Trophoblast cell (in vitro differentiated cells and primary cell): ENCODE results near the gene RAP2B. TPM values are rescaled to one million over a fixed set of nuclear protein-coding genes. Genes with fewer than 3 reads are reported as not detected.
A peak's percentile ranks its signal among the peaks of the same experiment; 100 is the strongest.
"Not testable (repeated sequence)": the region's sequence is repeated elsewhere in the genome, so short reads cannot be mapped to it uniquely, and the experiment has no call there.

ENCODE experiments used
- DNase-seq, 2 donors: peaks; one replicate each; pipeline ENCODE4 v3.0.0-alpha.2; 2016
- H2AFZ ChIP-seq: 2 replicates; pipeline ENCODE4 v1.6.1; 2013; ENCODE audit warnings: low read length, moderate library complexity, mild to moderate bottlenecking; ENCODE audit not compliant: insufficient read depth, poor library complexity
- H2AK5ac ChIP-seq: 2 replicates; pipeline ENCODE4 v1.6.1; 2013; ENCODE audit warnings: mild to moderate bottlenecking, low read length
- H2BK120ac ChIP-seq: 2 replicates; pipeline ENCODE4 v1.6.1; 2013; ENCODE audit warnings: low read length, mild to moderate bottlenecking, moderate library complexity; ENCODE audit not compliant: insufficient read depth, poor library complexity
- H2BK12ac ChIP-seq: 2 replicates; pipeline ENCODE4 v1.6.1; 2013; ENCODE audit warnings: mild to moderate bottlenecking, low read length, moderate library complexity
- H2BK5ac ChIP-seq: 2 replicates; pipeline ENCODE4 v1.6.1; 2013; ENCODE audit warnings: low read length, low read depth, moderate library complexity, mild to moderate bottlenecking; ENCODE audit not compliant: poor library complexity
- H3K14ac ChIP-seq: 2 replicates; pipeline ENCODE4 v1.6.1; 2013; ENCODE audit warnings: mild to moderate bottlenecking, low read length
- H3K18ac ChIP-seq: 2 replicates; pipeline ENCODE4 v1.6.1; 2013; ENCODE audit warnings: mild to moderate bottlenecking, low read length
- H3K23ac ChIP-seq: 2 replicates; pipeline ENCODE4 v1.6.1; 2013; ENCODE audit warnings: low read length
- H3K27ac ChIP-seq: 2 replicates; pipeline ENCODE4 v1.5.1; 2013; ENCODE audit warnings: low read depth, mild to moderate bottlenecking, inconsistent platforms, low read length, moderate library complexity
- H3K27me3 ChIP-seq: 2 replicates; pipeline ENCODE4 v1.6.1; 2013; ENCODE audit warnings: inconsistent platforms, mild to moderate bottlenecking, low read length, moderate library complexity; ENCODE audit not compliant: insufficient read depth
- H3K36me3 ChIP-seq, 2 experiments: 1 replicate in 1 of 2; 2 replicates in 1 of 2; pipeline ENCODE4 v1.6.1; 2013; ENCODE audit warnings: low read length in 2 of 2, mild to moderate bottlenecking in 2 of 2, moderate library complexity in 1 of 2; ENCODE audit not compliant: insufficient read depth in 2 of 2, control insufficient read depth in 1 of 2
- H3K4ac ChIP-seq: 2 replicates; pipeline ENCODE4 v1.6.1; 2013; ENCODE audit warnings: low read depth, mild to moderate bottlenecking, low read length, moderate library complexity
- H3K4me1 ChIP-seq, 2 experiments: 1 replicate in 1 of 2; 2 replicates in 1 of 2; pipeline ENCODE4 v1.6.1; 2013; ENCODE audit warnings: low read length in 2 of 2, mild to moderate bottlenecking in 2 of 2, moderate library complexity in 1 of 2; ENCODE audit not compliant: insufficient read depth in 2 of 2, control insufficient read depth in 1 of 2
- H3K4me2 ChIP-seq: 2 replicates; pipeline ENCODE4 v1.6.1; 2013; ENCODE audit warnings: inconsistent platforms, mild to moderate bottlenecking, low read length, moderate library complexity
- H3K4me3 ChIP-seq: 2 replicates; pipeline ENCODE4 v1.5.1; 2013; ENCODE audit warnings: mild to moderate bottlenecking, low read depth, low read length, inconsistent platforms
- H3K79me1 ChIP-seq: one replicate; pipeline ENCODE4 v1.6.1; 2013; ENCODE audit warnings: low read length
- H3K79me2 ChIP-seq: 2 replicates; pipeline ENCODE4 v1.6.1; 2013; ENCODE audit warnings: low read length, mild to moderate bottlenecking; ENCODE audit not compliant: control insufficient read depth, insufficient read depth, poor library complexity
- H3K9ac ChIP-seq: 2 replicates; pipeline ENCODE4 v1.6.1; 2013; ENCODE audit warnings: mild to moderate bottlenecking, low read length
- H3K9me3 ChIP-seq: 2 replicates; pipeline ENCODE4 v1.6.1; 2013; ENCODE audit warnings: low read depth, mild to moderate bottlenecking, control low read depth, inconsistent platforms, low read length; ENCODE audit not compliant: insufficient read depth
- H4K12ac ChIP-seq: 2 replicates; pipeline ENCODE4 v1.6.1; 2013; ENCODE audit warnings: low read depth, mild to moderate bottlenecking, low read length, moderate library complexity
- H4K8ac ChIP-seq: 2 replicates; pipeline ENCODE4 v1.6.1; 2013; ENCODE audit warnings: low read depth, mild to moderate bottlenecking, low read length, moderate library complexity
- H4K91ac ChIP-seq: one replicate; pipeline ENCODE4 v1.6.1; 2013; ENCODE audit warnings: low read depth, mild to moderate bottlenecking, low read length, moderate library complexity
- WGBS: extraction: QIAGEN DNeasy Blood & Tissue Kit; methylation state at CpG from one replicate; pipeline ENCODE4 v1.1.7; 2013; ENCODE audit warnings: missing lambda C conversion rate; ENCODE audit not compliant: insufficient read length, insufficient coverage; ENCODE audit errors: extremely low coverage; 5-methylcytosine and 5-hydroxymethylcytosine counted together
- polyA plus RNA-seq: library from polyadenylated mRNA; stranded (reverse); fragments of 200-250 nt; gene quantifications from 2 replicates; pipeline ENCODE4 v1.2.3, GENCODE V29; 2013

Gene RAP2B
- 12.1 and 13.1 TPM in 2 replicates for polyA plus RNA-seq

DNA sequence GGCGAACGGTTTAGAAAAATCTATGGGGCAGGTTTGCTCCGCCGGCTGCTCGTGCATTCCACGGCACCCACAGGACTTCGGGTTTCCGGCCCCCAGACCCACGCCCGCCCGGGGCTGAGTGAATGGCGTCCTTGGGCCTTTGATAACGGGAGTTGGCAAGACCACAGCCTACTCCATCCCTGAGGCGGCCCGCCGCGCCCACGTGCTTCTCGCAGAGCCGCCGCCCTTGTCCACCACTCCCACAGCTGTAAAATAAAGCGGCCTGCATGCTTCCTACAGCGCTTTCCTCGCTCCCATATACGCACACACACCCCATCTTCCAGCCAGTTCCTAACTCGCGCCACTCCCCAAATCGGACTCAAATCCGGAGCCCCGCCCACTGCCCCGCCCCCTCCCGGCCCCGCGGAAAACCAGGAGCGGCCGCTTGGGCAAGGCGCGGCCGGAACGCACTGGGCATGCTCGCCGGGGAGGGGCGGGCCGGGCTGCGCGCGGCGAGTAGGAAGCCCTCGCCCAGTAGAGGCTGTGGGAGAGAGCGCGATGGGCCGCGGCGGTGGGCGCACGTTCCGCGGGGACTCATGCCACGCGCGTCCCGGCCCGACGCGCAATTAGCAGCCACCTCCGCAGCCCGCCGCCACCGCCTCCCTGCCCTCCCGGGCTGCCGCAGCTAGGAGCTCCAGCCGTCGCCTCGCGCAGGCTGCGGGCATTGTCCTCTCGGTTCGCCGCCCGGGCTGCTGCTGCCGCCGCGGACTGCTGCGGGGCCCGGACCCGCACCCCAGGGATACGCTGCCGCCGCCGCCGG is at the start of gene RAP2B:
Gene RAP2B, plus strand, starts transcription at position 513 of the 799 bp plus-strand sequence. CDS start 468 bp downstream, outside the sequence.
- H3K18ac ChIP-seq = peak within 1 kb of the TSS; percentile 84
- no peaks in the 10 kb centered on the region for H3K9me3 ChIP-seq
- no CpG with 5 or more reads among the region's 91 CpGs for WGBS
- peaks cover 24% of the 10 kb centered on the region for H3K79me1 ChIP-seq
- peak within 1 kb of the TSS; percentile 86 for H3K27ac ChIP-seq
- peak within 1 kb of the TSS; percentile 92 for H2AFZ ChIP-seq
- H2BK12ac ChIP-seq = peak within 1 kb of the TSS; percentile 27
- peaks cover 23% of the 10 kb centered on the region for H3K79me2 ChIP-seq
- H3K27me3 ChIP-seq = no peaks in the 10 kb centered on the region
- peak; percentile 85 to 92 for DNase-seq
- H3K4me2 ChIP-seq = peak within 1 kb of the TSS; percentile 96
- peak within 1 kb of the TSS; percentile 78 for H3K9ac ChIP-seq
- peak within 1 kb of the TSS; percentile 88 for H3K14ac ChIP-seq
- H4K91ac ChIP-seq = peak within 1 kb of the TSS; percentile 78
- peak within 1 kb of the TSS; percentile 70 for H2BK5ac ChIP-seq
- H3K4ac ChIP-seq = peak within 1 kb of the TSS; percentile 97
- H3K23ac ChIP-seq = no peak within 1 kb of the TSS
- peak within 1 kb of the TSS; percentile 64 for H4K8ac ChIP-seq
- H2BK120ac ChIP-seq = peak within 1 kb of the TSS; percentile 48
- H4K12ac ChIP-seq = peak within 1 kb of the TSS; percentile 45
- H2AK5ac ChIP-seq = peak within 1 kb of the TSS; percentile 87
- peaks cover 0 to 1% of the 10 kb centered on the region in 2 experiments for H3K4me1 ChIP-seq
- H3K4me3 ChIP-seq = peak within 1 kb of the TSS; percentile 95
- H3K36me3 ChIP-seq = no peaks in the 10 kb centered on the region

DNA sequence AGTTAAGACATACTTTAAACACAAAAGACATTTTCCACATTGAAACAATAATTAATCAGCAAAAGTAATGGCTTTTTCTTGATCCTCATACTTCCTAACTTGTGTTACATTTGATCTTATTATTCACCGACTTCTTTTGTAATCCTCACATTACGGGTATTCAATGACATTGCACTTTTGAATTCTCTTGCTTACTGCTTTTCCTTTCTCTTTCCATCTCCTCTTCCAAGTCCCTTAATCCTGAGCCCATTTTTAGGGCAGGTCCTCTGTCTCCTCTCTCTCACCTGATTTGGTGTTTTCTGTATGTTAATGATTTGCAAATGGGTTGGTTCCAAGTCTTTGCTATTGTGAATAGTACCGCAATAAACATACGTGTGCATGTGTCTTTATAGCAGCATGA is 48.5 kb upstream of the RAP2B start:
- Histone ChIP-seq H3K14ac (no peak overlapping the region), H3K9me3 (no peaks in the 10 kb centered on the region), H4K91ac (no peak overlapping the region), H3K36me3 (no peaks in the 10 kb centered on the region), H3K23ac (no peak overlapping the region), H3K27ac (no peak overlapping the region), H2BK5ac (no peak overlapping the region), H3K4ac (no peak overlapping the region), H3K4me1 (no peaks in the 10 kb centered on the region), H4K12ac (no peak overlapping the region), H3K79me2 (no peaks in the 10 kb centered on the region), H3K79me1 (no peaks in the 10 kb centered on the region), H2AK5ac (no peak overlapping the region), H3K4me3 (no peak overlapping the region), H2BK120ac (no peak overlapping the region), H3K9ac (no peak overlapping the region), H3K27me3 (no peaks in the 10 kb centered on the region), H2BK12ac (no peak overlapping the region), H2AFZ (no peak overlapping the region), H4K8ac (no peak overlapping the region), H3K18ac (no peak overlapping the region), H3K4me2 (no peak overlapping the region)
- WGBS = no CpG with 5 or more reads among the region's 4 CpGs
- no peak for DNase-seq

DNA sequence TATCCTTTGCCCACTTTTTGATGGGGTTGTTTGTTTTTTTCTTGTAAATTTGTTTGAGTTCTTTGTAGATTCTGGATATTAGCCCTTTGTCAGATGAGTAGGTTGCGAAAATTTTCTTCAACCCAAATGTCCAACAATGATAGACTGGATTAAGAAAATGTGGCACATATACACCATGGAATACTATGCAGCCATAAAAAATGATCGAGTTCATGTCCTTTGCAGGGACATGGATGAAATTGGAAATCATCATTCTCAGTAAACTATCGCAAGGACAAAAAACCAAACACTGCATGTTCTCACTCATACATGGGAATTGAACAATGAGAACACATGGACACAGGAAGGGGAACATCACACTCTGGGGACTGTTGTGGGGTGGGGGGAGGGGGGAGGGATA is 47.8 kb upstream of the RAP2B start:
- H4K91ac ChIP-seq, H3K14ac ChIP-seq, H3K9ac ChIP-seq, H2BK120ac ChIP-seq, H3K18ac ChIP-seq, H3K9me3 ChIP-seq, H3K4me3 ChIP-seq, H3K4ac ChIP-seq, DNase-seq, H2BK12ac ChIP-seq, H4K12ac ChIP-seq, H3K79me2 ChIP-seq, H2BK5ac ChIP-seq, H3K4me1 ChIP-seq, H4K8ac ChIP-seq, H2AFZ ChIP-seq, H2AK5ac ChIP-seq, H3K4me2 ChIP-seq, H3K23ac ChIP-seq, H3K79me1 ChIP-seq, H3K27me3 ChIP-seq, H3K27ac ChIP-seq, H3K36me3 ChIP-seq: not testable (repeated sequence)
- no CpG with 5 or more reads among the region's 3 CpGs for WGBS

DNA sequence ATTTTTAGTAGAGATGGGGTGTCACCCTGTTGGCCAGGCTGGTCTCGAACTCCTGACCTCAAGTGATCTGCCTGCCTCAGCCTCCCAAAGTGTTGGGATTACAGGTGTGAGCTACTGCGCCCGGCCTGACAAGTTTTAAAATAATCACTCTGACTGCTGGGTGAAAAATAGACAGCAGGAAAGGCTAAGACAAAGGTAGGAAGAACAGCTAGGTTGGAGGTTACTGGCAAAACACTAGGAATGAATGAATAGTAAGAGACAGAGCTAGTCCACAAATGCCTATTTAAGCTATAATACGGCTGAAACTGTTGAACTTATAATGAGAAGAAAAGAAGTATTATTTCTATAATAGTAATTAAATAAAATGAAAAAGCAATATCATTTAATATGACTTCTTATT is 46.7 kb upstream of the RAP2B start:
- Histone ChIP-seq H3K4me1 (no peaks in the 10 kb centered on the region), H3K9me3 (no peaks in the 10 kb centered on the region), H3K79me1 (no peaks in the 10 kb centered on the region), H2BK12ac (no peak overlapping the region), H2BK120ac (no peak overlapping the region), H3K79me2 (no peaks in the 10 kb centered on the region), H3K27me3 (no peaks in the 10 kb centered on the region), H4K91ac (no peak overlapping the region), H3K14ac (no peak overlapping the region), H3K4me2 (no peak overlapping the region), H3K4me3 (no peak overlapping the region), H3K27ac (no peak overlapping the region), H2BK5ac (no peak overlapping the region), H4K12ac (no peak overlapping the region), H2AFZ (no peak overlapping the region), H3K36me3 (no peaks in the 10 kb centered on the region), H3K23ac (no peak overlapping the region), H3K18ac (no peak overlapping the region), H2AK5ac (no peak overlapping the region), H3K9ac (no peak overlapping the region), H4K8ac (no peak overlapping the region), H3K4ac (no peak overlapping the region)
- DNase-seq = no peak
- WGBS = no CpG with 5 or more reads among the region's 4 CpGs
